AG08396 (cell line): ENCODE data around the gene LTBP4.
"Not testable (repeated sequence)": the region's sequence is repeated elsewhere in the genome, so short reads cannot be mapped to it uniquely, and the experiment has no call there.

Experiments used
- DNase-seq: peaks from one replicate; pipeline ENCODE4 v3.0.0; 2012; ENCODE audit warnings: low spot score, mixed read lengths

LTBP4 gene

GRCh38 chr19:40629346-40629745, 28.2 kb downstream of the LTBP4 start:
- DNase-seq: no peak

- no peak for DNase-seq
Observed at GRCh38 chr19:40630571-40631160, 29.5 kb downstream of the LTBP4 start.

GRCh38 chr19:40632311-40633036, 31.3 kb downstream of the LTBP4 start:
- DNase-seq: no peak

- peak; percentile 81 for DNase-seq
Observed at GRCh38 chr19:40633207-40633606, 32.0 kb downstream of the LTBP4 start.

GRCh38 chr19:40638327-40638726, 37.2 kb downstream of the LTBP4 start:
- no peak for DNase-seq

GRCh38 chr19:40639638-40639982, 38.4 kb downstream of the LTBP4 start:
- DNase-seq: no peak

GRCh38 chr19:40640744-40641143, 39.6 kb downstream of the LTBP4 start:
- no peak for DNase-seq

- no peak for DNase-seq
Observed at GRCh38 chr19:40641281-40641680, 40.1 kb downstream of the LTBP4 start.

- no peak for DNase-seq
Observed at GRCh38 chr19:40642051-40642706, 41.0 kb downstream of the LTBP4 start.

- DNase-seq: no peak
Observed at GRCh38 chr19:40642757-40643305, 41.7 kb downstream of the LTBP4 start.

GRCh38 chr19:40646743-40647254, 45.6 kb downstream of the LTBP4 start:
- DNase-seq: peak; percentile 8

GRCh38 chr19:40649903-40650675, 48.9 kb downstream of the LTBP4 start:
- not testable (repeated sequence) for DNase-seq

GRCh38 chr19:40650749-40651305, 49.7 kb downstream of the LTBP4 start:
- DNase-seq: peak; percentile 70

- DNase-seq: not testable (repeated sequence)
Observed at GRCh38 chr19:40652303-40652702, 51.1 kb downstream of the LTBP4 start.

- DNase-seq: not testable (repeated sequence)
Observed at GRCh38 chr19:40655684-40656083, 54.5 kb downstream of the LTBP4 start.

- no peak for DNase-seq
Observed at GRCh38 chr19:40658031-40658430, 56.9 kb downstream of the LTBP4 start.

- no peak for DNase-seq
Observed at GRCh38 chr19:40659116-40659515, 57.9 kb downstream of the LTBP4 start.

GRCh38 chr19:40659566-40659965, 58.4 kb downstream of the LTBP4 start:
- DNase-seq: no peak

GRCh38 chr19:40661616-40662015, 60.4 kb downstream of the LTBP4 start:
- no peak for DNase-seq

- peak; percentile 92 for DNase-seq
Observed at GRCh38 chr19:40662925-40663694, 61.9 kb downstream of the LTBP4 start.
